Measurements from ENCODE around the gene ISYNA1. TPM values are rescaled to one million over a fixed set of nuclear protein-coding genes. Genes with fewer than 3 reads are reported as not detected.

The ISYNA1 gene
- total and polyA plus RNA-seq, 2 of the 13 experiments (the other 11 are each of a cell fraction or from before 2014, with no cell fraction given) = 29.6 to 48.5 TPM

- TF ChIP-seq HNRNPL (IDR thresholded peaks at IDR 0.05; ENCODE audit: low read depth, low read length) (peak; percentile 54; the same call in 1 of the 2 replicates), MAZ (IDR thresholded peaks at IDR 0.05; ENCODE audit: borderline replicate concordance, low read depth, low read length) (no peak), MAZ (CRISPR knock-in tag; IDR thresholded peaks at IDR 0.05; ENCODE audit: low read depth) (peak; percentile 26; the same call in 1 of the 2 replicates), MLLT10 (CRISPR knock-in tag; IDR thresholded peaks at IDR 0.05) (no peak), SNRNP70 (IDR thresholded peaks at IDR 0.05; ENCODE audit: low read depth, low read length) (no peak), PAXIP1 (CRISPR knock-in tag; conservative IDR thresholded peaks at IDR 0.05) (no peak), AGO2 (optimal IDR thresholded peaks at IDR 0.05; ENCODE audit: low read depth, low read length) (peak; percentile 87), ZNF724P (CRISPR knock-in tag; IDR thresholded peaks at IDR 0.05; ENCODE audit: borderline replicate concordance) (peak; percentile 52; the same call in 1 of the 2 replicates), ZBTB49 (CRISPR knock-in tag; IDR thresholded peaks at IDR 0.05; ENCODE audit: borderline replicate concordance) (0 out of 2 replicates have a peak, but pooled peaks have one; percentile 2), AFF4 (CRISPR knock-in tag; IDR thresholded peaks at IDR 0.05) (peak; percentile 17), ATF2 (CRISPR knock-in tag; IDR thresholded peaks at IDR 0.05) (no peak), ARID2 (CRISPR knock-in tag; IDR thresholded peaks at IDR 0.05; ENCODE audit: borderline replicate concordance) (peak; percentile 30; the same call in 1 of the 2 replicates), ZMYM2 (CRISPR knock-in tag; IDR thresholded peaks at IDR 0.05) (no peak), TP53 (CRISPR knock-in tag; conservative IDR thresholded peaks at IDR 0.05) (no peak), NRL (CRISPR knock-in tag; IDR thresholded peaks at IDR 0.05; ENCODE audit: borderline replicate concordance) (no peak), ZMAT3 (CRISPR knock-in tag; conservative IDR thresholded peaks at IDR 0.05) (no peak), GPN1 (CRISPR knock-in tag; IDR thresholded peaks at IDR 0.05; ENCODE audit: borderline replicate concordance) (no peak), ELF4 (CRISPR knock-in tag; IDR thresholded peaks at IDR 0.05; ENCODE audit: borderline replicate concordance) (no peak)
Measured at GRCh38 chr19:18386543-18387271, 51.2 kb downstream of the ISYNA1 start (continued).
